Kidney (tissue), 14 donors: ENCODE results near the gene SMYD3. TPM values are rescaled to one million over a fixed set of nuclear protein-coding genes. Genes with fewer than 3 reads are reported as not detected.
A peak's percentile ranks its signal among the peaks of the same experiment; 100 is the strongest.

Source experiments
- DNase-seq, 5 donors: peaks; one replicate each; pipeline ENCODE4 v3.0.0-alpha.2; 2013 to 2020
- FAIRE-seq: peaks from 2 replicates; lab custom pipeline; 2012; peaks lifted over from hg19 to GRCh38; lab: Jason Lieb, UNC
- H3K27ac ChIP-seq, 2 donors: one replicate each; pipeline ENCODE4 v1.7.0; 2013; ENCODE audit warnings: low read depth in 2 of 2, low read length in 2 of 2, inconsistent platforms in 1 of 2
- H3K27me3 ChIP-seq: one replicate; pipeline ENCODE4 v1.7.1; 2013; ENCODE audit warnings: low read length, inconsistent platforms; ENCODE audit not compliant: control insufficient read depth, insufficient read depth
- H3K36me3 ChIP-seq, 3 donors: one replicate each; pipeline versions ENCODE4 v1.7.0 to v1.7.1; 2013; ENCODE audit warnings: low read length in 3 of 3, control low read depth in 1 of 3, inconsistent platforms in 1 of 3; ENCODE audit not compliant: insufficient read depth in 3 of 3, control insufficient read depth in 2 of 3
- H3K4me1 ChIP-seq, 3 donors: one replicate each; pipeline versions ENCODE4 v1.7.0 to v1.7.1; 2013; ENCODE audit warnings: low read length in 3 of 3, inconsistent platforms in 1 of 3, low read depth in 1 of 3; ENCODE audit not compliant: control insufficient read depth in 2 of 3, insufficient read depth in 2 of 3
- H3K4me3 ChIP-seq, 3 donors: one replicate each; pipeline versions ENCODE4 v1.7.0 to v1.8.1; 2013; ENCODE audit warnings: low read length in 3 of 3, control low read depth in 1 of 3, inconsistent platforms in 1 of 3
- H3K9ac ChIP-seq, 3 donors: one replicate each; pipeline versions ENCODE4 v1.7.0 to v1.7.1; 2013; ENCODE audit warnings: low read length in 3 of 3, control low read depth in 1 of 3, inconsistent platforms in 1 of 3
- H3K9me3 ChIP-seq, 3 donors: one replicate each; pipeline versions ENCODE4 v1.7.0 to v1.7.1; 2013; ENCODE audit warnings: low read length in 3 of 3, control low read depth in 1 of 3, inconsistent platforms in 1 of 3; ENCODE audit not compliant: control insufficient read depth in 2 of 3, insufficient read depth in 1 of 3
- CTCF ChIP-seq: IDR thresholded peaks from 3 replicates; pipeline ENCODE4 v1.5.1; 2012; ENCODE audit warnings: mild to moderate bottlenecking, moderate library complexity, borderline replicate concordance; ENCODE audit not compliant: insufficient read depth; ENCODE audit errors: extremely low read depth
- intact Hi-C: fragments of 100-400 bp; cut with DNase I; formaldehyde crosslinking; loops from one replicate; pipeline ENCODE4 v1.11.1; 2022
- polyA plus RNA-seq: library from polyadenylated mRNA; stranded (reverse); fragments of 350-450 nt; fragmentation: Illumina TruSeq; extraction: RNeasy Lipid Tissue Mini Kit (QIAGEN cat#74804); gene quantifications from one replicate; pipeline ENCODE4 v1.2.3, GENCODE V29; 2014; ENCODE audit warnings: low read depth, low replicate concordance; ENCODE audit not compliant: insufficient read depth
- total RNA-seq: library from RNA; stranded (reverse); fragmentation: NEBNext Ultra II Directional; extraction: Animal tissue kit (Norgen Biotek cat#: 25700); gene quantifications from one replicate; pipeline ENCODE4 v1.2.1, GENCODE V29; 2021
- donor health status: control.
- donor health status: control.
- donor health status: control.
- donor health status: control.
- donor health status: control.
- donor health status: DM: yes; HTN: yes; CAD: no.
- donor health status: Normal renal cell carcinoma (clear cell type).

The SMYD3 gene
- total and polyA plus RNA-seq, 2 donors from 2014 or later = 23.3 to 23.9 TPM

GRCh38 chr1:245842106-245842505, 665.0 kb downstream of the SMYD3 start:
- TF ChIP-seq CTCF = no peak
- Histone ChIP-seq H3K4me3 (no peak overlapping the region), H3K27ac (no peak overlapping the region), H3K9me3 (no peaks in the 10 kb centered on the region), H3K36me3 (no peaks in the 10 kb centered on the region), H3K27me3 (no peaks in the 10 kb centered on the region), H3K9ac (no peak overlapping the region), H3K4me1 (no peaks in the 10 kb centered on the region)
- intact Hi-C loops = no loop called here
- no peak for FAIRE-seq
- DNase-seq = no peak

GRCh38 chr1:245840971-245841370, 666.1 kb downstream of the SMYD3 start:
- no peaks in the 10 kb centered on the region for H3K27me3 ChIP-seq
- H3K4me1 ChIP-seq = no peaks in the 10 kb centered on the region
- no peak for FAIRE-seq
- H3K27ac ChIP-seq = no peak overlapping the region
- no peaks in the 10 kb centered on the region for H3K36me3 ChIP-seq
- TF ChIP-seq CTCF = no peak
- H3K4me3 ChIP-seq = no peak overlapping the region
- no peak overlapping the region for H3K9ac ChIP-seq
- intact Hi-C loops = no loop called here
- no peaks in the 10 kb centered on the region for H3K9me3 ChIP-seq
- DNase-seq = no peak

GRCh38 chr1:245837718-245838117, 669.4 kb downstream of the SMYD3 start:
- FAIRE-seq (no peak), DNase-seq (peak in 1 of 5 donors; percentile 9)
- no peaks in the 10 kb centered on the region for H3K4me1 ChIP-seq
- H3K27ac ChIP-seq = no peak overlapping the region
- no peak for TF ChIP-seq CTCF
- intact Hi-C loops = no loop called here
- H3K36me3 ChIP-seq = no peaks in the 10 kb centered on the region
- no peak overlapping the region for H3K9ac ChIP-seq
- H3K27me3 ChIP-seq = no peaks in the 10 kb centered on the region
- H3K4me3 ChIP-seq = no peak overlapping the region
- H3K9me3 ChIP-seq = no peaks in the 10 kb centered on the region

- intact Hi-C loops = no loop called here
- no peak overlapping the region for H3K9ac ChIP-seq
- DNase-seq = no peak
- no peak overlapping the region for H3K4me3 ChIP-seq
- no peaks in the 10 kb centered on the region for H3K27me3 ChIP-seq
- no peak for TF ChIP-seq CTCF
- no peaks in the 10 kb centered on the region for H3K36me3 ChIP-seq
- H3K27ac ChIP-seq = no peak overlapping the region
- no peaks in the 10 kb centered on the region for H3K4me1 ChIP-seq
- no peak for FAIRE-seq
- no peaks in the 10 kb centered on the region for H3K9me3 ChIP-seq
Measured at GRCh38 chr1:245835386-245835785, 671.7 kb downstream of the SMYD3 start.
